ENCODE data around the gene TM9SF3.

DNA sequence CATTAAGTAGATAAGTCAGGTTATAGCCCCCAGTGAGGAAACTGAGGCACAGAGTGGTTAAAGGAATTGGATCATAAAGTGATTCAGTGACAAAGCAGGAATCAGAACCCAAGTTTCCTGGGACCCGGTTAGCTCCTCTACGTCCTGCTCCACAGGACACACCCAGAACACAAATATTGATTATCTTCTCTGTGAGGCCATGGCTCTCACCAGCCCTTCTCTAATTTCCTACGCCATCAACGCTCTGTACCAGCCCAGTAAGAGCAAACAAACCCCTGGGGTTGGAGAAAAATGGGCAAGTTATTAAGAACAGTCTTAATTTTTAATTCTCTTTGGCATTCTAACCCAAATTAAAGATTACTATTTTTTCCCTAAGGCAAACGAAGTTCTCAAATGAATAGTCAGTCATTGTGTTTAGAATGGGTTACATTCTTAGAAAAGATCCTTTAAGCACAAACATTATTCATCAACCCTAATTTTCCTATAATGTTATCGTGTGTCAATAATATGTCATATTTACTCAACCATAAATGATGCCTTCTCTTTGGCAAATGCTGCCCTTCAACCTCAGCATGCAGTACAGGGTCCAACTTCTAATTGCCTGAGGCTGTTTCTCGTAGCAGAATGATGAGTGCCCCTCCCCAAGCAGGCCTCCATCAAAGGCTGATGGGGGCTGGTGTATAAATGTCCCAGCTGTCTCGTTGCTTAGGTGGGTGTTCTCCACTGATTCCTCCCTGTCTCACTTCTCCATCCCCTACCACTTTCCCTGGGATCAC is 25.4 kb upstream of the TM9SF3 start:
- no peak for TF ChIP-seq POLR2A (IDR thresholded peaks at IDR 0.05)
- TF ChIP-seq, protein P1, sequence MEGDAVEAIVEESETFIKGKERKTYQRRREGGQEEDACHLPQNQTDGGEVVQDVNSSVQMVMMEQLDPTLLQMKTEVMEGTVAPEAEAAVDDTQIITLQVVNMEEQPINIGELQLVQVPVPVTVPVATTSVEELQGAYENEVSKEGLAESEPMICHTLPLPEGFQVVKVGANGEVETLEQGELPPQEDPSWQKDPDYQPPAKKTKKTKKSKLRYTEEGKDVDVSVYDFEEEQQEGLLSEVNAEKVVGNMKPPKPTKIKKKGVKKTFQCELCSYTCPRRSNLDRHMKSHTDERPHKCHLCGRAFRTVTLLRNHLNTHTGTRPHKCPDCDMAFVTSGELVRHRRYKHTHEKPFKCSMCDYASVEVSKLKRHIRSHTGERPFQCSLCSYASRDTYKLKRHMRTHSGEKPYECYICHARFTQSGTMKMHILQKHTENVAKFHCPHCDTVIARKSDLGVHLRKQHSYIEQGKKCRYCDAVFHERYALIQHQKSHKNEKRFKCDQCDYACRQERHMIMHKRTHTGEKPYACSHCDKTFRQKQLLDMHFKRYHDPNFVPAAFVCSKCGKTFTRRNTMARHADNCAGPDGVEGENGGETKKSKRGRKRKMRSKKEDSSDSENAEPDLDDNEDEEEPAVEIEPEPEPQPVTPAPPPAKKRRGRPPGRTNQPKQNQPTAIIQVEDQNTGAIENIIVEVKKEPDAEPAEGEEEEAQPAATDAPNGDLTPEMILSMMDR (IDR thresholded peaks at IDR 0.05 in 4 of 5, conservative IDR thresholded peaks at IDR 0.05 in 1 of 5) = no peak

Measured in gastrocnemius medialis (tissue), 4 donors.